NCI-H69 (cell line): ENCODE data around the gene CSNK2A3.
A peak's percentile ranks its signal among the peaks of the same experiment; 100 is the strongest.
"Not testable (repeated sequence)": the region's sequence is repeated elsewhere in the genome, so short reads cannot be mapped to it uniquely, and the experiment has no call there.

Experiments
- DNase-seq: peaks from one replicate; lab custom pipeline; 2025; lab: John Stamatoyannopoulos, UW

CSNK2A3 gene

GRCh38 chr11:11352878-11353277, at the start of gene CSNK2A3:
Gene CSNK2A3, minus strand, starts transcription at chr11:11353250. Its CDS starts 131 bp downstream, at chr11:11353119.
- not testable (repeated sequence) for DNase-seq

GRCh38 chr11:11401960-11402535, 49.0 kb upstream of the CSNK2A3 start:
- no peak for DNase-seq

GRCh38 chr11:11400635-11401232, 47.7 kb upstream of the CSNK2A3 start:
- DNase-seq: peak; percentile 65

GRCh38 chr11:11400121-11400520, 47.1 kb upstream of the CSNK2A3 start:
- no peak for DNase-seq

GRCh38 chr11:11397781-11398180, 44.7 kb upstream of the CSNK2A3 start:
- no peak for DNase-seq

- DNase-seq: no peak
These were observed 44.0 kb upstream of the CSNK2A3 start for GRCh38 chr11:11397036-11397415.

- peak; percentile 20 for DNase-seq
These were observed 43.4 kb upstream of the CSNK2A3 start for GRCh38 chr11:11396301-11397035.

GRCh38 chr11:11395126-11395525, 42.1 kb upstream of the CSNK2A3 start:
- DNase-seq: no peak

GRCh38 chr11:11394241-11394640, 41.2 kb upstream of the CSNK2A3 start:
- no peak for DNase-seq

- peak; percentile 28 for DNase-seq
These were observed 38.9 kb upstream of the CSNK2A3 start for GRCh38 chr11:11391796-11392463.

- no peak for DNase-seq
These were observed 38.1 kb upstream of the CSNK2A3 start for GRCh38 chr11:11391169-11391568.

- DNase-seq: no peak
These were observed 37.2 kb upstream of the CSNK2A3 start for GRCh38 chr11:11390068-11390771.

GRCh38 chr11:11389238-11389637, 36.2 kb upstream of the CSNK2A3 start:
- DNase-seq: peak; percentile 65

- DNase-seq: peak; percentile 45
These were observed 34.7 kb upstream of the CSNK2A3 start for GRCh38 chr11:11387622-11388305.

GRCh38 chr11:11387207-11387606, 34.2 kb upstream of the CSNK2A3 start:
- peak; percentile 82 for DNase-seq

GRCh38 chr11:11384829-11385228, 31.8 kb upstream of the CSNK2A3 start:
- no peak for DNase-seq

- DNase-seq: no peak
These were observed 30.9 kb upstream of the CSNK2A3 start for GRCh38 chr11:11383995-11384394.

- peak; percentile 80 for DNase-seq
These were observed 29.9 kb upstream of the CSNK2A3 start for GRCh38 chr11:11382858-11383532.

GRCh38 chr11:11381471-11382105, 28.5 kb upstream of the CSNK2A3 start:
- DNase-seq: no peak

- DNase-seq: no peak
These were observed 27.8 kb upstream of the CSNK2A3 start for GRCh38 chr11:11380883-11381282.
